ENCODE results near the gene C6orf141. TPM values are rescaled to one million over a fixed set of nuclear protein-coding genes. Genes with fewer than 3 reads are reported as not detected.

C6orf141 gene
- total RNA-seq, 1 experiment from 2014 or later = 0.15 TPM

DNA sequence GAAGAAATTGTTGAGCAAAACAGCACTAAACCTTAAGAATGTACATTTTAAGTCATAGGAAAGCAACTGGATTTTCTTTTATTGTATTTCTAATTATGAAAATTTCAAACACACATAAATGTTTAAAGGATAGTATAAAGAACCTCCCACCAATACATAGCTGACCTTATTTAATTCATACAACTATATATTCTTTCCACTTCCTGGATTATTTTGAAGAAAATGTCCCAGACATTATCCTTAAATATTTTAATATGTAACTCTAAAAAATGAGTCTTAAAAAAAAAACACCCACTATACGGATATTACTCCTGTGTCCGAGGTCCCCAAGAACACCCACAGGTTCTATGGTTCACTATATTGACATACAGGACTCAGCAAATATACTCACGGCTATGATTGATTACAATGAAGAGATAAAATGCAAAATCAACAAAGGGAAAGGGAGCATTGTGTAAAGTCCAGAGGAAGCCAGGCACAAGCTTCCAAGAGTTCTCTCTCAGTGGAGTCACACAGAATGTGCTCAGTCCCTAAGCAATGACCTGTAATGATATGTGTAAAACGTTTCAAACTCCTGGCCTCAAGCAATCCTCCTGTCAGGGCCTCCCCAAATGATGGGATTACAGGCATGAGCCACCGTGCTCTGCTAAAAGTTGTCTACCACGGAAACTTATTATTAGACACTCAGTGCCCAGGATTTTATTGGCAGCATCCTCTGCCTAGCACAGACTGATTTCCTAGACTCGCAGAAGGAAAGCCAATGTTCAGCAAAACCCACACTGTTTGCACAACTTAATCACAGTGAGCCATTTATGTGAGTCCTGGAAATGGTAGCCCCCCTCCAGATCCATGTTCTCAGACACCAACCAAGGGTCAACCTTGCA lies 27.5 kb upstream of the C6orf141 start:
- ChIA-PET CTCF (no interaction called here), POLR2A (no interaction called here)
- H3K4me1 ChIP-seq (ENCODE audit: control insufficient read depth, insufficient read depth, low read length) = no peaks in the 10 kb centered on the region
- no peak for TF ChIP-seq POLR2AphosphoS5 (IDR thresholded peaks at IDR 0.05; ENCODE audit: low read depth, low read length)
- TF ChIP-seq SIN3A (IDR thresholded peaks at IDR 0.05; ENCODE audit: borderline replicate concordance, insufficient read depth, low read depth, low read length) = no peak
- TF ChIP-seq, protein P1, sequence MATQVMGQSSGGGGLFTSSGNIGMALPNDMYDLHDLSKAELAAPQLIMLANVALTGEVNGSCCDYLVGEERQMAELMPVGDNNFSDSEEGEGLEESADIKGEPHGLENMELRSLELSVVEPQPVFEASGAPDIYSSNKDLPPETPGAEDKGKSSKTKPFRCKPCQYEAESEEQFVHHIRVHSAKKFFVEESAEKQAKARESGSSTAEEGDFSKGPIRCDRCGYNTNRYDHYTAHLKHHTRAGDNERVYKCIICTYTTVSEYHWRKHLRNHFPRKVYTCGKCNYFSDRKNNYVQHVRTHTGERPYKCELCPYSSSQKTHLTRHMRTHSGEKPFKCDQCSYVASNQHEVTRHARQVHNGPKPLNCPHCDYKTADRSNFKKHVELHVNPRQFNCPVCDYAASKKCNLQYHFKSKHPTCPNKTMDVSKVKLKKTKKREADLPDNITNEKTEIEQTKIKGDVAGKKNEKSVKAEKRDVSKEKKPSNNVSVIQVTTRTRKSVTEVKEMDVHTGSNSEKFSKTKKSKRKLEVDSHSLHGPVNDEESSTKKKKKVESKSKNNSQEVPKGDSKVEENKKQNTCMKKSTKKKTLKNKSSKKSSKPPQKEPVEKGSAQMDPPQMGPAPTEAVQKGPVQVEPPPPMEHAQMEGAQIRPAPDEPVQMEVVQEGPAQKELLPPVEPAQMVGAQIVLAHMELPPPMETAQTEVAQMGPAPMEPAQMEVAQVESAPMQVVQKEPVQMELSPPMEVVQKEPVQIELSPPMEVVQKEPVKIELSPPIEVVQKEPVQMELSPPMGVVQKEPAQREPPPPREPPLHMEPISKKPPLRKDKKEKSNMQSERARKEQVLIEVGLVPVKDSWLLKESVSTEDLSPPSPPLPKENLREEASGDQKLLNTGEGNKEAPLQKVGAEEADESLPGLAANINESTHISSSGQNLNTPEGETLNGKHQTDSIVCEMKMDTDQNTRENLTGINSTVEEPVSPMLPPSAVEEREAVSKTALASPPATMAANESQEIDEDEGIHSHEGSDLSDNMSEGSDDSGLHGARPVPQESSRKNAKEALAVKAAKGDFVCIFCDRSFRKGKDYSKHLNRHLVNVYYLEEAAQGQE (IDR thresholded peaks at IDR 0.05; ENCODE audit: insufficient read depth in 1 of 2, low read depth in 2 of 2, low read length in 1 of 2) = no peak
- no peak for TF ChIP-seq TCF7L2 (IDR thresholded peaks at IDR 0.05; ENCODE audit: low read depth, low read length)
- no peak for DNase-seq (ENCODE audit: low read depth, low spot score)
- no peaks in the 10 kb centered on the region for H3K27me3 ChIP-seq (ENCODE audit: control insufficient read depth, insufficient read depth, low read length)
- ATAC-seq = no peak
- no peak overlapping the region for H3K27ac ChIP-seq (ENCODE audit: low read length)
- BruUV-seq (replicated peaks) = no TSS peak
- no peaks in the 10 kb centered on the region for H3K9me3 ChIP-seq (ENCODE audit: control insufficient read depth, insufficient read depth, low read depth, low read length)
- H3K4me3 ChIP-seq (ENCODE audit: low read depth in 2 of 2, low read length in 2 of 2) = no peak overlapping the region
- H3K36me3 ChIP-seq (ENCODE audit: control insufficient read depth, insufficient read depth, low read length) = no peaks in the 10 kb centered on the region
- intact Hi-C loops (cut with micrococcal nuclease; ENCODE audit: unreplicated experiment) = no loop called here
- in situ Hi-C loops (cut with HindIII; ENCODE audit: low pct_unique_long_range_greater_than_20kb, low sequenced_read_pairs) = no loop called here

DNA sequence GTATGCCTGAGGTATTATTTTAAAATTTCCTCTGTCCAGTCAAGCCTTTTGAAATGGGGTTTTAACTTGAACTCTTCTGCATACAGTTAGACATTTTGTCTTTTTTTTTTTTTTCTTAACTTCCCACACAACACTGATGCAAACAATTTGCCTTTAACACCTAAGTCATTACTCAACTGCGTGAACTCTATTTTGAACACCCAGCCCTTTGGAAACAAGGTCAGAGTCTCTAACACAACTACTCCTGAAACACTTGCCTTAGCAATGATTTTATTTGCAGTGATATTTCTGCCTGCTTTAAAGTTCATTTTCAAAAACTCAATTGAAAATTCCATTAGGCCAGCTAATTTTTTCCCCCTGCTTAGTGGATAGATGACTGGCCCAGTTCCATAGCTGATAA lies 26.6 kb upstream of the C6orf141 start:
- in situ Hi-C loops (cut with HindIII; ENCODE audit: low pct_unique_long_range_greater_than_20kb, low sequenced_read_pairs) = no loop called here
- Histone ChIP-seq H3K9me3 (ENCODE audit: control insufficient read depth, insufficient read depth, low read depth, low read length) (no peaks in the 10 kb centered on the region), H3K4me1 (ENCODE audit: control insufficient read depth, insufficient read depth, low read length) (no peaks in the 10 kb centered on the region), H3K36me3 (ENCODE audit: control insufficient read depth, insufficient read depth, low read length) (no peaks in the 10 kb centered on the region), H3K4me3 (ENCODE audit: low read depth in 2 of 2, low read length in 2 of 2) (no peak overlapping the region), H3K27me3 (ENCODE audit: control insufficient read depth, insufficient read depth, low read length) (no peaks in the 10 kb centered on the region), H3K27ac (ENCODE audit: low read length) (no peak overlapping the region)
- DNase-seq (ENCODE audit: low read depth, low spot score) (no peak), ATAC-seq (no peak)
- BruUV-seq (replicated peaks) = no TSS peak
- intact Hi-C loops (cut with micrococcal nuclease; ENCODE audit: unreplicated experiment) = no loop called here
- CTCF ChIA-PET = interaction anchor here (0.6 kb wide), 1 partner anchor 554 kb away, joined by 3 read pairs; no protein-coding TSS in a partner anchor
- POLR2A ChIA-PET = no interaction called here
- TF ChIP-seq, protein P1 (IDR thresholded peaks at IDR 0.05; ENCODE audit: insufficient read depth in 1 of 2, low read depth in 2 of 2, low read length in 1 of 2) = no peak
- TF ChIP-seq, protein P2, sequence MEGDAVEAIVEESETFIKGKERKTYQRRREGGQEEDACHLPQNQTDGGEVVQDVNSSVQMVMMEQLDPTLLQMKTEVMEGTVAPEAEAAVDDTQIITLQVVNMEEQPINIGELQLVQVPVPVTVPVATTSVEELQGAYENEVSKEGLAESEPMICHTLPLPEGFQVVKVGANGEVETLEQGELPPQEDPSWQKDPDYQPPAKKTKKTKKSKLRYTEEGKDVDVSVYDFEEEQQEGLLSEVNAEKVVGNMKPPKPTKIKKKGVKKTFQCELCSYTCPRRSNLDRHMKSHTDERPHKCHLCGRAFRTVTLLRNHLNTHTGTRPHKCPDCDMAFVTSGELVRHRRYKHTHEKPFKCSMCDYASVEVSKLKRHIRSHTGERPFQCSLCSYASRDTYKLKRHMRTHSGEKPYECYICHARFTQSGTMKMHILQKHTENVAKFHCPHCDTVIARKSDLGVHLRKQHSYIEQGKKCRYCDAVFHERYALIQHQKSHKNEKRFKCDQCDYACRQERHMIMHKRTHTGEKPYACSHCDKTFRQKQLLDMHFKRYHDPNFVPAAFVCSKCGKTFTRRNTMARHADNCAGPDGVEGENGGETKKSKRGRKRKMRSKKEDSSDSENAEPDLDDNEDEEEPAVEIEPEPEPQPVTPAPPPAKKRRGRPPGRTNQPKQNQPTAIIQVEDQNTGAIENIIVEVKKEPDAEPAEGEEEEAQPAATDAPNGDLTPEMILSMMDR (IDR thresholded peaks at IDR 0.05) = no peak
- TF ChIP-seq POLR2AphosphoS5 (IDR thresholded peaks at IDR 0.05; ENCODE audit: low read depth, low read length) = no peak
- TF ChIP-seq TCF7L2 (IDR thresholded peaks at IDR 0.05; ENCODE audit: low read depth, low read length) = no peak
- TF ChIP-seq SIN3A (IDR thresholded peaks at IDR 0.05; ENCODE audit: borderline replicate concordance, insufficient read depth, low read depth, low read length) = no peak
